Fibroblast of peridontal ligament (primary cell): ENCODE data around the gene REEP5.
A peak's percentile ranks its signal among the peaks of the same experiment; 100 is the strongest.
"Not testable (repeated sequence)": the region's sequence is repeated elsewhere in the genome, so short reads cannot be mapped to it uniquely, and the experiment has no call there.

Experiments
- DNase-seq: peaks from one replicate; pipeline ENCODE4 v3.0.0-alpha.2; 2010; ENCODE audit errors: extremely low read depth

The REEP5 gene

GRCh38 chr5:112921833-112922817 is at the start of gene REEP5:
Gene REEP5, minus strand, starts transcription at chr5:112922227. Its CDS starts 37 bp downstream, at chr5:112922190.
- DNase-seq = peak; percentile 46

GRCh38 chr5:112971276-112971675 is 49.2 kb upstream of the REEP5 start:
- DNase-seq = no peak

GRCh38 chr5:112968411-112969106 is 46.5 kb upstream of the REEP5 start:
- DNase-seq = no peak

GRCh38 chr5:112967520-112968083 is 45.6 kb upstream of the REEP5 start:
- DNase-seq = no peak

GRCh38 chr5:112965733-112966306 is 43.8 kb upstream of the REEP5 start:
- DNase-seq = no peak

GRCh38 chr5:112963374-112963733 is 41.3 kb upstream of the REEP5 start:
- DNase-seq = not testable (repeated sequence)

- DNase-seq = no peak
Measured at GRCh38 chr5:112960863-112961504, 39.0 kb upstream of the REEP5 start.

- no peak for DNase-seq
Measured at GRCh38 chr5:112960315-112960714, 38.3 kb upstream of the REEP5 start.

GRCh38 chr5:112959872-112960271 is 37.8 kb upstream of the REEP5 start:
- peak; percentile 55 for DNase-seq

GRCh38 chr5:112958093-112959088 is 36.4 kb upstream of the REEP5 start:
- peak; percentile 97 for DNase-seq

GRCh38 chr5:112957036-112957808 is 35.2 kb upstream of the REEP5 start:
- no peak for DNase-seq

GRCh38 chr5:112956606-112957005 is 34.6 kb upstream of the REEP5 start:
- no peak for DNase-seq

GRCh38 chr5:112951124-112951702 is 29.2 kb upstream of the REEP5 start:
- no peak for DNase-seq

GRCh38 chr5:112948458-112948857 is 26.4 kb upstream of the REEP5 start:
- no peak for DNase-seq

GRCh38 chr5:112940670-112941069 is 18.6 kb upstream of the REEP5 start:
- no peak for DNase-seq

GRCh38 chr5:112938286-112938685 is 16.3 kb upstream of the REEP5 start:
- no peak for DNase-seq

- peak; percentile 59 for DNase-seq
Measured at GRCh38 chr5:112935675-112936074, 13.6 kb upstream of the REEP5 start.

- DNase-seq = no peak
Measured at GRCh38 chr5:112934366-112934663, 12.3 kb upstream of the REEP5 start.

- peak; percentile 93 for DNase-seq
Measured at GRCh38 chr5:112933651-112934365, 11.8 kb upstream of the REEP5 start.
